DMS53 (cell line): ENCODE results near the gene PSMB7.

ENCODE experiments used
- DNase-seq: peaks from one replicate; lab custom pipeline; 2025; lab: John Stamatoyannopoulos, UW

PSMB7 gene

GRCh38 chr9:124356745-124357390, 58.4 kb downstream of the PSMB7 start:
- DNase-seq: no peak

GRCh38 chr9:124355941-124356744, 59.1 kb downstream of the PSMB7 start:
- no peak for DNase-seq

GRCh38 chr9:124355039-124355940, 60.0 kb downstream of the PSMB7 start:
- no peak for DNase-seq

- DNase-seq: no peak
Measured at GRCh38 chr9:124354346-124355038, 60.8 kb downstream of the PSMB7 start.

- no peak for DNase-seq
Measured at GRCh38 chr9:124353811-124354274, 61.4 kb downstream of the PSMB7 start.

GRCh38 chr9:124353166-124353768, 62.0 kb downstream of the PSMB7 start:
- DNase-seq: no peak

- no peak for DNase-seq
Measured at GRCh38 chr9:124352616-124353015, 62.6 kb downstream of the PSMB7 start.

- DNase-seq: no peak
Measured at GRCh38 chr9:124351672-124352468, 63.4 kb downstream of the PSMB7 start.

- no peak for DNase-seq
Measured at GRCh38 chr9:124350494-124351263, 64.6 kb downstream of the PSMB7 start.

- DNase-seq: no peak
Measured at GRCh38 chr9:124349675-124350493, 65.4 kb downstream of the PSMB7 start.

- no peak for DNase-seq
Measured at GRCh38 chr9:124349267-124349666, 66.0 kb downstream of the PSMB7 start.

- no peak for DNase-seq
Measured at GRCh38 chr9:124348831-124349230, 66.4 kb downstream of the PSMB7 start.

GRCh38 chr9:124348363-124348762, 66.9 kb downstream of the PSMB7 start:
- DNase-seq: no peak

GRCh38 chr9:124347968-124348358, 67.3 kb downstream of the PSMB7 start:
- DNase-seq: no peak

- no peak for DNase-seq
Measured at GRCh38 chr9:124347206-124347967, 67.9 kb downstream of the PSMB7 start.

- no peak for DNase-seq
Measured at GRCh38 chr9:124346347-124347163, 68.7 kb downstream of the PSMB7 start.

GRCh38 chr9:124345751-124346281, 69.4 kb downstream of the PSMB7 start:
- DNase-seq: no peak
